Central memory CD4-positive, alpha-beta T cell (primary cell): ENCODE results near the gene FMN1.

Experiments
- DNase-seq: peaks from one replicate; pipeline ENCODE4 v3.0.0; 2022

Gene FMN1

DNA sequence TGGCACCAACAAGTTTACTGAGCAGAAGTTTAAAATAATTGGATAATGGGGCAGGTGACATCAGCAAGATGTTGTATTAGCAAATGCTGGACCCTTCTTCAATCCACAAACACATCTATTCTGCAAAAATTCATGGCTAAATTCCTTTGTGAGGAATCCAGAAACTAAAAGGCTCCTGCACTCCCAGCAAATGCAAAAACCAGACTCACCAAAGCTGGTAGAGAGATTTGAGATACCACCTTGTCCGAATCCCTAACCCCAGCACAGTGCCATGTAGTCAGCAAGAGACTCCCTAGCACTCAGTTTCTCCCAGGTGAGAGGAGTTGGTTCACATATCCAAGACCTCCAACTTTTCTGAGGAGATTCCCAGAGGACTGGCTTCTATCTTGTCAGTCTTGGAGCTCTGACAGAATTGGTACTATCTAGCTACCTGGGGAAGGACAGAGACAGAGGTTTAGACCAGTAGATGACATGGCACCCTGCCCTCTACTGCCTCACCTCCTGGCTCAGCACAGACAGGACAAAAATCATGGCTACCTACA lies 454.9 kb downstream of the FMN1 start:
- DNase-seq: no peak

DNA sequence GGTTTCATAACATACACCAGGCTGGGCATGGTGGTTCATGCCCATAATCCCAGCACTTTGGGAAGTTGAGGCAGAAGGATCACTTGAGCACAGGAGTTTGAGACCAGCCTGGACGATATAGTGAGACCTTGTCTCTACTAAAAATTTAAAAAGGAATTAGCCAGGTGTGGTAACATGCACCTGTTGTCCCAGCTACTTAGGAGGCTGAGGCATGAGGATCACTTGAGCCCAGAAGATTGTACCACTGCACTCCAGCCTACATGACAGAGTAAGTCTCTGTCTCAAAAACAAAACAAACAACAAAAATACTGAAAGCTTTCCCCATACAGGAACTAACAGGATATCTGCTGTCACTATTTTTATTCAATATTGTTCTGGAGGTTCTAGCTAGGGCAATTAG lies 455.8 kb downstream of the FMN1 start:
- DNase-seq: no peak

GRCh38 chr15:32737304-32737703 lies 457.2 kb downstream of the FMN1 start:
- DNase-seq: no peak

- no peak for DNase-seq
These were observed 457.8 kb downstream of the FMN1 start for GRCh38 chr15:32736701-32737061.

GRCh38 chr15:32735989-32736700 lies 458.4 kb downstream of the FMN1 start:
- DNase-seq: no peak

- no peak for DNase-seq
These were observed 461.2 kb downstream of the FMN1 start for GRCh38 chr15:32733281-32733680.

DNA sequence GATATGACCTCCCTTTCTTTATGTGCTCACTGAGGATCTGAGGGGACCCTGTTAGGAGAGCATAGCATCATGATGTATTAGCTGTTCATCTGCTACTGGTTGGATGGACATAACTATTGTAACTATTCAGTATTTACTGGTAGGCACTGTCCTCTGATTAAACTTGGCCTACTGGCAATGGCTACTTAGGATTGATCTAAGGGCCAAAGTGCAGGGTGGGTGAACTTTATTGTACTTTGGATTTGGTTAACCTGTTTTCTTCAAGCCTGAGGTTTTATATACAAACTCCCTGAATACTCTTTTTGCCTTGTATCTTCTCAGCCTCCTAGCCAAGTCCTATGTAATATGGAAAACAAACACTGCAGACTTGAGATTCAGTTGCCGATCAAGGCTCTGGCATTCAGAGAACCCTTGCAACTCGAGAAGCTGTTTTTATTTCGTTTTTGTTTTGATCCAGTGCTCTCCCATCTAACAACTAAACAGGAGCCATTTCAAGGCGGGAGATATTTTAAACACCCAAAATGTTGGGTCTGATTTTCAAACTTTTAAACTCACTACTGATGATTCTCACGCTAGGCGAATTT lies 461.8 kb downstream of the FMN1 start:
- DNase-seq: no peak

GRCh38 chr15:32730677-32731654 lies 463.5 kb downstream of the FMN1 start:
- DNase-seq: no peak

DNA sequence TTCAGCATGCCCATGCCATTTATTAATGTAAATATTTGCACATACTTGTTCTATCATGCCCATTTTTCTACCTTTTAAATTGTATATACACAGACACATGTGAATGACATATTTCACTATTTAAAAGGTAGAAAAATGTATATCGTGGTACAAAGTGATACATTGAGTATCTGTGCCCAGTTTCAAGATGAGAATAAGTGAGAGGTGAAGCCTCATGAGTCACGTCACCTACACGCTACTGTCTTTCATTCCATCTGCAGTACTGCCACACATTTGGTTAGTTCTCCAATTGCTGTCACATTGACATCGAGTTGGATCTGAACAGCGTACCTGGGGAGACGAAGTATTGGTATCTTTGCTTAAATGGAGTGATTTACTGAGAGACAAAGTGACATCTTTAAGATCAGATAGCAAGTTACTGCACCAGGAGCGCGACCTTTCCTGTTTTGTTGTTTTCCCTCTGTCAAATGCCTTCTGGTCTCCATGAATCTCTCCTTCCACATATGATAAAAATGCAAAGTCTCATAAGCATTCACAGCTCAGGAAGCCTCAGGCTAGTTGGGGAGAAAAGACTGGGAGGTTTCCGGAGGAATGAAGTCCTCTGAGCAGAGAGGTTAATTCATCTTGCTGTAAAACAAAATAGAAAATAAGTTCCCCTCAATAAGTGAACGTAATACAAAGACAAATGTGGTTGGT lies 464.7 kb downstream of the FMN1 start:
- no peak for DNase-seq

- DNase-seq: no peak
These were observed 471.2 kb downstream of the FMN1 start for GRCh38 chr15:32723171-32723948.

DNA sequence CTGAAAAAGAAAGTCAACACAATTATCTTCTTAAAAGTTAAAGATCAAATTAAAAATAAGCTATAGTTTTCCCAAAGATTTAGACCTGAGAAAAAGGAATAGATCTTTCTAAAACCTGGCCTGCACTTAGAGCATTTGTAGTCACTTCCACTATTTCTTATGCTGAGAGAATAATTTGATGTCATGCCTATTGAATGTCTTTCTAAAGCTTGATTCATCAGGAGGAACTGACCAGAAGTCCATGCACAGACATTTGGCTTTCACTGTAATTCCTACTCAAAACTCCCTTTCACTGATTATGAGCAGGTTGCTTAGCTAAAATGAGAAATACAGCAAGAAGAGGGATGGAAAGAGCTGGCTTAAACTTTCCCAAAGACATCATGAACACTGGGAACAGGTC lies 472.4 kb downstream of the FMN1 start:
- DNase-seq: no peak

DNA sequence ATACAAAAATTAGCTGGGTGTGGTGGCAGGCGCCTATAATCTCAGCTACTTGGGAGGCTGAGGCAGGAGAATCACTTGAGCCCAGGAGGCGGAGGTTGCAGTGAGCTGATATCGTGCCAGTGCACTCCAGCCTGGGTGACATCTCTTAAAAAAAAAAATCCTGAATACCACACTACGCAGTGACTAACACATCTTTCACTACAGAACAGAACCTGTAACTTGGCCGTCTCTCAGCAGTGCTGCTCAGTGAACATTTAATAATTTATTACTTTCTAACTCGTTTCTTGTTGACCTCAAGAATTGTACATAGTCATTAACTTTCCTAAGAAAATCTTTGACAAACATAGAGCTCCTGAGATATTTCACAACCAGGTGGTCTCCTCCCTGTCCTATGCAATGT lies 472.9 kb downstream of the FMN1 start:
- DNase-seq: no peak

DNA sequence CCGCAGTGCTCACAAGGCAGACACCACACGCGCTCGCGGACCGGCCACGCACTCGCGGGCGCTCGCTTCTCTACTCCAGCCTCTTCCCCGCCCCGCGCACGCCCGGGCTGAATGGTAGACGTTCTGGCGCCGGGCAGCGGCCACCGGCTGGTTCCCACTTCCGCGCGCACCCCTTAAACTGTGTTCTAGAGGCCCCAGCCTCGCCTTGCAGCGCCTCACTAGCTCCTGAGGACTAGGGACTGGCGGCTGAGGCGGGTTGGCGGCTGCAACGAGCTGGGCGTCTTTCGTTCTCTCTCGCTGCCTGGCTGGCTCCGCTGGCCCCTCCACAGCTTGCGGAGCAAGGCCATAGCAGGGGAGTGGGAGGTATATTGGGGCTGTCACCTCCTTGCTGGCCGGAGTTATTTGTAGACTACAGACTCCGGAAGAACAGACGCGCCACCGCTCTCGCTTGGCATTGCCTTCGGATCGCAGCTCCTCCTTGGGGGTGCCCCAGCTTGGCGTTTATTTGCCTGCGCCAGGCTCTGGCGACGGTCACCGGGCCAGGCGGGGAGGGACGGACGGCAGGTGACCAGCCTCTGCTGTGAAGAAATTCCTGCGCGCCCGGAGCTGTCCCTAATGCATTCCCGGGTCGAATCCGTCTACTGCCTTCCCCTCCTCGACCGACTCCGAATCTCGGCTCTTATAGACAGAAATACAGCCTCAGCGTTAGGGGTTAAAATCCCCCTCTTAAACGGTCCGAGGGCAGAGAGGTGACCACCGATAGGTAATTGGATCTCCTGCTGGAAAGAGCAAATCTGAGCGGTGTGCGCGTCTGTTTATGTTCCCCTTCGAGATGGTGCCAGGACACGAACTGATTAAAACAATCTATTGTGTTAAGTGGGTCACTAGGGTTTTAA lies 475.4 kb downstream of the FMN1 start:
- DNase-seq: no peak

GRCh38 chr15:32718227-32718820 lies 476.2 kb downstream of the FMN1 start:
- DNase-seq: no peak

- no peak for DNase-seq
These were observed 476.9 kb downstream of the FMN1 start, which contains the start of gene GREM1 for GRCh38 chr15:32717426-32718226. TSS of gene GREM1 (plus strand) at chr15:32718004. CDS start at chr15:32730691, 12,687 bp downstream.

DNA sequence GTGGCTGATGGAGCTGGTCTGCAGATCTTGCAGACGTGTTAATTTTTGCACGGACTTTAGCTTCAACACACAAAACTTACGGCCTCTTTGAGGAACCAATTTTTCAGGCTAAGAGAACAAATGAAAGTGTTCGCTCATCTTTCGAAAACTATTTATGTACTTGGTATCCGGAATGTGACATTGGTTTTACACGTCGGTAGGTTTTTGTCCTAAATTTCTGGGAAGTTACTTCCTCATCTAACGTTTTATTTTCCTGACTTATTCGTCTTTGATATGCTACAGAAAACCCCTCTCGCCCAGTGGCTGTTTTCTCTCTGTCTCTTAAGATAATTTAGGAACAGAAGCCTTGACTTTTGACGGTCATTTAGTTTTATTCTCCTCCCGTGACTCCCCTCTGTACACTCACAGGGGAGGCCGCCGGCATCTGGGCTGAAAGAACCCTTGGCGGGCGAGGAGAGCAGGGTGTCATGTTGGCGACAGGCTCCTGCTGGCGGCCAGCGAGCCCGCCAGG lies 477.5 kb downstream of the FMN1 start:
- no peak for DNase-seq

DNA sequence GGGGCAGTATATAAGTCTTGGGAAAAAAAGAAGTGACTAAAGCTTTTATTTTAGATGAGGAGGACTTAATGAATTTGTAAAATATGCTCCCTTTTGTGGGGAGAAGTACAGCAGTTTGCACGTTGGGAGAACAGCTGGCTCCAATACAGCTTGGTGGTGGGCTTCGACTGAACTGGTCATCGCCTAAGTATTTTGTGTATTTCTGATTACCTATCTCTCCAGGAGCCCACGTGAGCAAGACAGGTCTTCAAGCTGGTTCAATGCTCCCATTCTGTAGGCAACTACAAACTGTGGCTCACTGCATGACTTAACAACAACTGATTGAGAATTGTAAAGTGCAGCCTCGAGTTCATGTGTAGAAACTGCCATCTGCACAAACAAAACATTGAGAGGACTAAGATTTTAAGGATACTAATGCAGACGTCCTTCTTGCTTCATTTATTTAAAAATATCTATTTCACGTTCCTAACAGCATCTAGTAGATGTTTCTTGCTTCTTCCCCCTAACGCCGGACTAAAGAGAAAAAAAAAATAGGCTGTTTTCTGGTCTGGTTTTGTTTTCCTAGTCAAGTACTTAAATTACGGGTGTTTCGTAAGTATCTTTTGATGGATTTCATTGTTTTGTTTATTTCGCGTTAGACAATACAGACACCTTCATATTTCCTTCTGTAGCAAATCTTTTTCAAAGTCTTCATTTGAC lies 478.1 kb downstream of the FMN1 start:
- no peak for DNase-seq
